Stomach (tissue), 9 donors: ENCODE measurements around the gene IL6. TPM values are rescaled to one million over a fixed set of nuclear protein-coding genes. Genes with fewer than 3 reads are reported as not detected.
A peak's percentile ranks its signal among the peaks of the same experiment; 100 is the strongest.
"Not testable (repeated sequence)": the region's sequence is repeated elsewhere in the genome, so short reads cannot be mapped to it uniquely, and the experiment has no call there.

ENCODE experiments used
- DNase-seq, 2 donors: peaks; one replicate each; pipeline versions ENCODE4 v3.0.0 to v3.0.0-alpha.2; 2013 to 2019
- H3K27ac ChIP-seq, 5 donors: fragments of 200-600 bp in 4 of 5; sonication (generic) in 4 of 5; one replicate each; pipeline ENCODE4 v1.5.1; 2013 to 2019; ENCODE audit warnings: mild to moderate bottlenecking in 1 of 5, moderate library complexity in 1 of 5
- H3K27me3 ChIP-seq, 3 donors: fragments of 200-600 bp; sonication (generic); one replicate each; pipeline ENCODE4 v1.5.1; 2017 to 2019; ENCODE audit warnings: mixed run types in 1 of 3
- H3K36me3 ChIP-seq, 4 donors: fragments of 200-600 bp; sonication (generic); 1 replicate in 3 of 4; 2 replicates in 1 of 4; pipeline ENCODE4 v1.5.1; 2016 to 2019
- H3K4me1 ChIP-seq, 4 donors: fragments of 200-600 bp; sonication (generic); one replicate each; pipeline ENCODE4 v1.5.1; 2016 to 2019
- H3K4me3 ChIP-seq, 4 donors: fragments of 200-600 bp; sonication (generic) in 3 of 4; one replicate each; pipeline ENCODE4 v1.5.1; 2016 to 2019; ENCODE audit warnings: mild to moderate bottlenecking in 1 of 4
- H3K9me3 ChIP-seq, 4 donors: fragments of 200-600 bp; sonication (generic); one replicate each; pipeline ENCODE4 v1.5.1; 2016 to 2019
- CTCF ChIP-seq, 7 experiments: fragments of 450-650 bp in 4 of 7; fragments of 200-600 bp in 3 of 7; sonication (generic) in 3 of 7; IDR thresholded peaks; one replicate each; pipeline ENCODE4 v1.5.1; 2016 to 2019; ENCODE audit warnings: antibody characterized with exemption in 7 of 7, control low read depth in 2 of 7, mild to moderate bottlenecking in 1 of 7
- EP300 ChIP-seq: sonication (generic); formaldehyde crosslinking; IDR thresholded peaks from one replicate; pipeline ENCODE4 v1.6.1; 2017; ENCODE audit warnings: antibody characterized with exemption
- POLR2A ChIP-seq, 4 donors: fragments of 450-650 bp; IDR thresholded peaks; one replicate each; pipeline ENCODE4 v1.6.1; 2016; ENCODE audit warnings: antibody characterized with exemption in 4 of 4, control low read depth in 2 of 4, mild to moderate bottlenecking in 1 of 4, moderate library complexity in 1 of 4
- POLR2AphosphoS5 ChIP-seq, 3 donors: sonication (generic); formaldehyde crosslinking; IDR thresholded peaks; one replicate each; pipeline ENCODE4 v1.6.1; 2016; ENCODE audit warnings: antibody characterized with exemption in 3 of 3
- WGBS, 5 donors: extraction: QIAGEN DNeasy Blood & Tissue Kit in 3 of 5; methylation state at CpG; one replicate each; pipeline versions ENCODE4 v1.1.5 to v1.1.7; 2013 to 2018; 5-methylcytosine and 5-hydroxymethylcytosine counted together
- intact Hi-C: fragments of 100-400 bp; cut with DNase I; formaldehyde crosslinking; loops from one replicate; pipeline ENCODE4 v1.15.1; 2023; ENCODE audit warnings: low total_unique reads
- polyA plus RNA-seq, 3 donors: library from polyadenylated mRNA; stranded (reverse); fragments of 200-250 nt; gene quantifications; one replicate each; pipeline ENCODE4 v1.2.3, GENCODE V29; 2013
- total RNA-seq, 5 donors: library from RNA; depleted of rRNA; stranded (reverse); fragments of >200 nt; gene quantifications; one replicate each; pipeline versions ENCODE4 v1.1.0 to v1.2.3, GENCODE V29; 2014 to 2016
- donor health status: healthy with polysubstance abuse.
- donor health status: Bipolar disorder and iron deficiency.
- donor health status: healthy.

The IL6 gene
- total and polyA plus RNA-seq, 8 donors = 0.95 to 9.2 (median 3.1) TPM; not detected in 5

- Histone ChIP-seq H3K9me3 (no peaks in the 10 kb centered on the region), H3K4me3 (no peak overlapping the region), H3K4me1 (no peaks in the 10 kb centered on the region), H3K36me3 (no peaks in the 10 kb centered on the region), H3K27ac (no peak overlapping the region), H3K27me3 (no peaks in the 10 kb centered on the region)
- TF ChIP-seq POLR2AphosphoS5 (IDR thresholded peaks at IDR 0.05) (no peak), CTCF (IDR thresholded peaks at IDR 0.05) (no peak), EP300 (no peak), POLR2A (IDR thresholded peaks at IDR 0.05) (no peak)
- intact Hi-C loops = no loop called here
- WGBS, 5 donors = 24 to 52% (median 37%) methylated on average over 4 of the region's 4 CpGs
- DNase-seq = peak in 1 of 2 donors; percentile 10
These were observed 44.9 kb downstream of the IL6 start for GRCh38 chr7:22771872-22772228.

GRCh38 chr7:22772885-22773284, 45.9 kb downstream of the IL6 start:
- H3K36me3 ChIP-seq = no peaks in the 10 kb centered on the region
- no peaks in the 10 kb centered on the region for H3K9me3 ChIP-seq
- no peak for DNase-seq
- H3K27ac ChIP-seq = no peak overlapping the region
- TF ChIP-seq POLR2AphosphoS5 (IDR thresholded peaks at IDR 0.05) = no peak
- no peak for TF ChIP-seq CTCF (IDR thresholded peaks at IDR 0.05)
- no peak for TF ChIP-seq POLR2A (IDR thresholded peaks at IDR 0.05)
- TF ChIP-seq EP300 = no peak
- 50 to 64% (median 54%) methylated on average over 4 of the region's 4 CpGs for WGBS, 5 donors
- no peaks in the 10 kb centered on the region for H3K27me3 ChIP-seq
- H3K4me1 ChIP-seq = no peaks in the 10 kb centered on the region
- intact Hi-C loops = no loop called here
- H3K4me3 ChIP-seq = no peak overlapping the region

- Histone ChIP-seq H3K4me1 (no peaks in the 10 kb centered on the region), H3K36me3 (no peaks in the 10 kb centered on the region), H3K4me3 (no peak overlapping the region), H3K9me3 (no peaks in the 10 kb centered on the region), H3K27me3 (no peaks in the 10 kb centered on the region), H3K27ac (no peak overlapping the region)
- 72 to 80% (median 79%) methylated on average over 4 of the region's 4 CpGs for WGBS, 5 donors
- intact Hi-C loops = no loop called here
- no peak for DNase-seq
- no peak for TF ChIP-seq POLR2A (IDR thresholded peaks at IDR 0.05)
- TF ChIP-seq POLR2AphosphoS5 (IDR thresholded peaks at IDR 0.05) = no peak
- TF ChIP-seq EP300 = no peak
- TF ChIP-seq CTCF (IDR thresholded peaks at IDR 0.05) = no peak
These were observed 50.0 kb downstream of the IL6 start for GRCh38 chr7:22776964-22777363.

GRCh38 chr7:22779730-22780323, 52.8 kb downstream of the IL6 start:
- not testable (repeated sequence) for DNase-seq, H3K4me3 ChIP-seq, H3K27ac ChIP-seq, H3K36me3 ChIP-seq, H3K4me1 ChIP-seq, H3K27me3 ChIP-seq, H3K9me3 ChIP-seq
- intact Hi-C loops = loop anchor here (5.0 kb wide), 1 partner anchor 223 kb away; no protein-coding TSS in a partner anchor
- WGBS, 5 donors = 60 to 72% (median 63%) methylated on average over 4 of the region's 4 CpGs

GRCh38 chr7:22781230-22781711, 54.3 kb downstream of the IL6 start:
- H3K9me3 ChIP-seq = no peaks in the 10 kb centered on the region
- no peaks in the 10 kb centered on the region for H3K36me3 ChIP-seq
- H3K27ac ChIP-seq = peak overlapping the region in 1 of 5 donors; percentile 40
- WGBS, 5 donors = 59 to 87% (median 78%) methylated on average over 5 of the region's 5 CpGs
- intact Hi-C loops = loop anchor here (5.0 kb wide), 1 partner anchor 224 kb away; no protein-coding TSS in a partner anchor
- no peaks in the 10 kb centered on the region for H3K27me3 ChIP-seq
- no peak overlapping the region for H3K4me3 ChIP-seq
- H3K4me1 ChIP-seq = peaks cover 0 to 3% (median 0%) of the 10 kb centered on the region in 4 donors
- no peak for TF ChIP-seq EP300
- TF ChIP-seq POLR2AphosphoS5 (IDR thresholded peaks at IDR 0.05) = no peak
- no peak for TF ChIP-seq CTCF (IDR thresholded peaks at IDR 0.05)
- no peak for TF ChIP-seq POLR2A (IDR thresholded peaks at IDR 0.05)
- DNase-seq = no peak
